Measurements from ENCODE around the gene SNRK. TPM values are rescaled to one million over a fixed set of nuclear protein-coding genes. Genes with fewer than 3 reads are reported as not detected.
A peak's percentile ranks its signal among the peaks of the same experiment; 100 is the strongest.

SNRK gene
- total RNA-seq, 1 donor = 21.2 TPM

GRCh38 chr3:43340403-43340802 lies 54.1 kb downstream of the SNRK start:
- no peak overlapping the region for H3K4me3 ChIP-seq (ENCODE audit: low read depth, low read length)
- no peak for TF ChIP-seq CTCF (IDR thresholded peaks at IDR 0.05; ENCODE audit: insufficient read depth, low read depth, low read length)
- DNase-seq (ENCODE audit: low read depth) = no peak

- TF ChIP-seq CTCF (IDR thresholded peaks at IDR 0.05; ENCODE audit: insufficient read depth, low read depth, low read length) = no peak
- H3K4me3 ChIP-seq (ENCODE audit: low read depth, low read length) = no peak overlapping the region
- no peak for DNase-seq (ENCODE audit: low read depth)
These were observed 55.4 kb downstream of the SNRK start for GRCh38 chr3:43341788-43342187.

- no peak for TF ChIP-seq CTCF (IDR thresholded peaks at IDR 0.05; ENCODE audit: insufficient read depth, low read depth, low read length)
- no peak for DNase-seq (ENCODE audit: low read depth)
- no peak overlapping the region for H3K4me3 ChIP-seq (ENCODE audit: low read depth, low read length)
These were observed 56.8 kb downstream of the SNRK start for GRCh38 chr3:43343185-43343584.

- no peak for DNase-seq (ENCODE audit: low read depth)
- H3K4me3 ChIP-seq (ENCODE audit: low read depth, low read length) = no peak overlapping the region
- no peak for TF ChIP-seq CTCF (IDR thresholded peaks at IDR 0.05; ENCODE audit: insufficient read depth, low read depth, low read length)
These were observed 57.5 kb downstream of the SNRK start for GRCh38 chr3:43343815-43344214.

- no peak for TF ChIP-seq CTCF (IDR thresholded peaks at IDR 0.05; ENCODE audit: insufficient read depth, low read depth, low read length)
- no peak overlapping the region for H3K4me3 ChIP-seq (ENCODE audit: low read depth, low read length)
- DNase-seq (ENCODE audit: low read depth) = no peak
These were observed 58.2 kb downstream of the SNRK start for GRCh38 chr3:43344520-43344919.

GRCh38 chr3:43345246-43345645 lies 58.9 kb downstream of the SNRK start:
- DNase-seq (ENCODE audit: low read depth) = no peak
- no peak overlapping the region for H3K4me3 ChIP-seq (ENCODE audit: low read depth, low read length)
- TF ChIP-seq CTCF (IDR thresholded peaks at IDR 0.05; ENCODE audit: insufficient read depth, low read depth, low read length) = no peak

- H3K4me3 ChIP-seq (ENCODE audit: low read depth, low read length) = no peak overlapping the region
- DNase-seq (ENCODE audit: low read depth) = peak; percentile 31
- no peak for TF ChIP-seq CTCF (IDR thresholded peaks at IDR 0.05; ENCODE audit: insufficient read depth, low read depth, low read length)
These were observed 59.5 kb downstream of the SNRK start for GRCh38 chr3:43345877-43346276.
